Ramos (cell line): ENCODE measurements around the gene RNF213.

Experiments
- in situ Hi-C: fragments of 300-500 bp; cut with MboI; formaldehyde crosslinking; loops from one replicate; pipeline ENCODE4 v1.14.3; 2022; ENCODE audit warnings: low sequenced_read_pairs; ENCODE audit not compliant: unreplicated experiment

The RNF213 gene

DNA sequence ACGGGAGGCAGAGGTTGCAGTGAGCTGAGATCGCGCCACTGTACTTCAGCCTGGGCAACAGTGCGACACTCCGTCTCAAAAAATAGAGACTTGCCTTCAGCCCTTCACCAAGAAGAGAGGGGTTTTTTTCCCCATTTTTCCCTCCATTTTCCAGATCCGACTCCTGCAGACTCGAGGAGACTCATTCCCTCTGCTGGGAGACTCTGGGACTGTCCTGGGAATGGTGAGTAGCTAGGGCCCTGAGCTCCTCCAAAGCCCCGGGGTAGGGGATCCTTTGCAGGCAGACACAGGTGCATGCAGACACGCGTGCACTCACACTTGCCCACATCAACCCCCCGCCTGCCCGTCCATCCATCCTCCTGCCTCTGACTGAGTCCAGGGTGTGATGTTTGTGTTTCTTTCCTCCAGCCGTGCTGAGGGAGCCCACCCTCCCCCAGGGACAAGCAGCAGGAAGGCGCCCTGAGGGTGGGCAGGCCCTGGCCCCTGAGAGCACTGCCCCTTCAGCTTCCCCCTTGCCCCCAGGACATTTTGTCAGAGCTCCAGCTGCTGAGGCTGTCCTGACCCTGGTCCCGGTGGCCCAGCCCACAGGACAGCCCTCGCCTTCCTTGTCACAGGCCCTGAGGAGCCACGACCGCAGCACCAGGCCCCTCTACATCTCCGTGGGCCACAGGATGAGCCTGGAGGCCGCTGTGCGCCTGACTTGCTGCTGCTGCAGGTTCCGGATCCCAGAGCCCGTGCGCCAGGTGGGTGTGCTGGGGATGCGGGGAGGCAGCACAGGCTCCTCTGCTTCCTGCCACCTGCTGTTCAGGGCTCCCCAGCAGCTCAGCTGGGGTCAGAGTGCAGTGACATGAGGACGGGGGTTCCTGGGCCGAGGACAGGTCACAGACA, 164.5 kb downstream of the RNF213 start:
- in situ Hi-C loops = loop anchor here (5.0 to 10.0 kb wide), 3 partner anchors 152 to 557 kb away; no protein-coding TSS in a partner anchor

DNA sequence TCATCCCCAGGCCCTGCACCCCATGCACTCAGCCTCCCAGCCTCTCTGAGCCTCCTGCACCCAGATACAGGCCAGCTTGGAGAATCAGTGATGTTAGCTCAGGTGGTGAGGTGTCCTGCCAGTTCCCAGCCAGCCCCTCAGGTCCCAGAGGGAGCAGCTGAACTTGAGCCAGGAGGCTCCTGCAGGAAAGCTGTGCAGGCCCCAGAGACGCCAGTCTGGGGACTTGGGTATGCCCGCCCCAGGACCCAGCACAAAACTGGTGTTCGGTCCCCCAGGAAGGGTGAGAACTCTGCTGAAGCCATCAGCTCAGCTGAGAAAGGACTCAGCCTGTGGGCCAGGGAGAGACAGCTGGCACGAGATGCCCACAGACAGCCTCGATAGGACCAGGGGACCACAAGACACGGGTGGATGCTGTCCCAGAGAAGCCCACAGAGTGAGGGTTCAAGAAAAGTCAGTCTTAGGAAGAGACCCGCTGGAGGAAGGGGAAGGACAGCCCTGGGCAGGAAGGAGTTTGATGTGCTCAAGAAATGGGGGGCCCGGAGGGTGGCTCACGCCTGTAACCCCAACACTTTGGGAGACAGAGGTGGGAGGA, 165.3 kb downstream of the RNF213 start:
- in situ Hi-C loops = loop anchor here (5.0 to 10.0 kb wide), 3 partner anchors 151 to 556 kb away; no protein-coding TSS in a partner anchor

GRCh38 chr17:80426671-80427326, 166.1 kb downstream of the RNF213 start:
- in situ Hi-C loops = loop anchor here (5.0 to 10.0 kb wide), 3 partner anchors 151 to 556 kb away; no protein-coding TSS in a partner anchor

DNA sequence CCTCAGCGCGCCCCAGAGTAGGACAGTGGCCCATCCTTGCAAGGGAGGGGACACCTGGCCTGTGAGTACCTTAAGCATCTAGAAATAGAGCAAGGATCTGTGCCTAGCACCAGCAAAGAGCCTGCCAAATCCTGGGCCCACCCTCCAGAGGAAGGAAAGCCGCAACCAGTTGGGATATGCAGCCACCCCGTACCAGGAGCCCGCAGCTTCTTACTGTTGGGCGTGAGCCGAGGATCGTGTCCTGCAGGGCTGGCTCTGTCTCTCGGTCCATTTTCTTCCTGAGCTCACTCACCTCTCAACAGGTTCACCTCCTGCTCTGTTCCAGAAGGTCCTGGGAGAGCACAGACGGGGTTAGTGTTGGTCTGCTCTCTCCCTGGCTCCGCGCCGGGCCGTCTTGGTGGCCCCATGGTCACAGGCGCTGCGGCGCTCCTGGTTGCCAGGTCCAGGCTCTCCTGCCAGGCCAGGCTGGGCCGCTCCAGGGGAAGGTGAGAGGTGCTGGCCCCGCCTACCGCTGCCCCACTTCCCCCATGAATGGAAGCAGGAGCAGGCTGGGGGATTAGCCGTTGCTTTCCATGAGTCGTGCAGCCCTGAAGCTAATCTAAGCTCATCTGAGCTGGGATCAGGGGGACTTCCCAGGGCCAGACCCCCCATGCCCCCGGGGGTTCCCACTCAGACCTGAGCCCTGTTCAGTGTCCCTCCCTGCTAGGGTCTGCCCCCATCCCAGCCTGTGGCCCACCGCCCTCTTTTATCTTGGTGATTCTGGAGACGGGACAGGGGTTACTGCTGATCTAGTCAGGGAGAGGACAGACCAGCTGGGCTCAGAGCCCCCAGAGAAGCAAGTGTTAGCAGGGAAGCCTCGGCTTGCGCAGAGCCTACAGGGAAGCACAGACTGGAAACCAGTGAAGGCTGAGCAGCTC, 167.0 kb downstream of the RNF213 start:
- in situ Hi-C loops = loop anchor here (5.0 to 10.0 kb wide), 3 partner anchors 150 to 555 kb away; no protein-coding TSS in a partner anchor

GRCh38 chr17:80428363-80428762, 167.7 kb downstream of the RNF213 start:
- in situ Hi-C loops = loop anchor here (5.0 to 10.0 kb wide), 3 partner anchors 149 to 554 kb away; no protein-coding TSS in a partner anchor

GRCh38 chr17:80428796-80429195, 168.1 kb downstream of the RNF213 start:
- in situ Hi-C loops = loop anchor here (5.0 to 10.0 kb wide), 3 partner anchors 149 to 554 kb away; no protein-coding TSS in a partner anchor

DNA sequence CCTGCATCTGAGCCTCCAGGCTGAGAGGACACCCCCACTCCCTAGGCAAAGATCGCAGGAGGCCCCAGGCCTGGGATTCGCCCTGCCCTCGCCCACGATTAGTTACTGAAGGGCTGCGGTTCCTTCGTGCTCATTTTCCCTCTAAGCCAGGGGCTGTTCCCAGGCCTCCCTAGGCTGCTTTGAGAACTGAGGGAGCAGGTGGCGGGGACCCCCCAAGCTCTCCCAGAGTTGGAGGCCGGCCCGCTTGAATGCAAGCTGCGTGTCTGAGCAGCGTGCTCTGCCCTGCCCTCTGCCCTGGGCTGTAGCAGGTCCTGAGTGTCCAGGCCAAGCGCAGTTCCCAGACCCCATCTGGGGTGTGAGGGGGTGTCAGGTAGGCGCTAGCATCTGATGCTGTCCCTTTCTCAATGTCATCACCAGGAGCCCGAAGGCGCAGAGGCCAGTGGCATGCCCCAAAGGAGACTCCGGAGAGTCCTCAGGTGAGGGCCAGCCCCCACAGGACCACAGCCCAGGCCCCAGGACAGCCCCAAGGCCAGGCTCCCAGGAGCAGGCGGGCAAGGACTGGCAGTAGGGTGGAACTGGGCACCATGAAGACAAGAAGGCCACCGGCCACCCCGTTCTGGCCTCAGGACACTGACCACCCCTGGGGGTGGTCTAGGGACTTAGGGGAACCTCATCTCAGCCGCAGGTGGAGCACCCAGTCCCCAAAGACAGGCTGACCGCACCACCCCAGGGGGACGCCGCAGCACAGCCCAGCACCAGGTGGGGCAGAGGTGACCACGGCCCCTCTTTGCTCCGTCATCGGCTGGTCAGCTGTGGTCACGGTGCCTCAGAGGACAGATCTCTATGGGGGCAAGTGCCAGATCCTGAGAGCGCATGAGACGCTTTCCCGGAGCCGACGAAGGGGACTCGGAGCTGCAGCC, 169.0 kb downstream of the RNF213 start:
- in situ Hi-C loops = loop anchor here (5.0 to 10.0 kb wide), 3 partner anchors 148 to 553 kb away; no protein-coding TSS in a partner anchor

DNA sequence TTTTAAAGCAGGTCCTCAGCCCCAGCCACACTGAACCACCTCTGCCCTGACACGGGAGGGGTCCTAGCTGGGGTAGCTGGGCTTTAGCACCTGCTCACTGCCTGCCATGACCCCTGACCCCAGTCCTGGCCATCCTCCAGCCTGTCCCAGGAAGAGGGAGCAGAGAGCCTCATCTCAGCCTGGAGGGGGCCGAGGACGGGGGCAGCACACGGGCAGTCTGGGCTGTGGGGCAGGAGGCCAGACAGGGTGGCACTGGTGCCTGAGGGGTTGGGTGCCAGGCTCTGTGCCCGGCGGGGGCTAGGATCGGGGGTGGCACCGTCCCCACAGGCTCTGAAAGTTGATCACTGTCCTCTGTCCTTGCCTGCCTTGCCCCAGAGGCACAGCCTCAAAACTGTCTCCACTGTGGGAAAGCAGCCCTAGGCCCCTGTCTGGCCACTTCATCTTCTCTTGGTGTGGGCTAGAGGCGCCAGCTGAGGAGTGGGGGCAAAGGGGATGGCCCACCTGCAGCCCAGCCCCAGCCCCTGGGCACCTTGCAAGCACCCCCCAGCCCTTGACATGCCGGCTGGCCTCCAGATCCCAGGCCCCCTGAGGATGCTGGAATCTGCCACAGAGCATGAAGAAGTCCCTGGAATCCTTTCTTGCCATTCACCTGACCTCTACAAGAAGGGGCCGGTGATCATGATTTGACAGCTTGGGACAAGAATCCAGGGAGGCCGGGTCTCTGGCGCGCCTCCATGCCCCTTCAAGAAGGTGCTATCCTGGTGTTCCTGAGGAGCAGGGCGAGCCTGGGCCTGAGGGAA, 170.0 kb downstream of the RNF213 start:
- in situ Hi-C loops = no loop called here

DNA sequence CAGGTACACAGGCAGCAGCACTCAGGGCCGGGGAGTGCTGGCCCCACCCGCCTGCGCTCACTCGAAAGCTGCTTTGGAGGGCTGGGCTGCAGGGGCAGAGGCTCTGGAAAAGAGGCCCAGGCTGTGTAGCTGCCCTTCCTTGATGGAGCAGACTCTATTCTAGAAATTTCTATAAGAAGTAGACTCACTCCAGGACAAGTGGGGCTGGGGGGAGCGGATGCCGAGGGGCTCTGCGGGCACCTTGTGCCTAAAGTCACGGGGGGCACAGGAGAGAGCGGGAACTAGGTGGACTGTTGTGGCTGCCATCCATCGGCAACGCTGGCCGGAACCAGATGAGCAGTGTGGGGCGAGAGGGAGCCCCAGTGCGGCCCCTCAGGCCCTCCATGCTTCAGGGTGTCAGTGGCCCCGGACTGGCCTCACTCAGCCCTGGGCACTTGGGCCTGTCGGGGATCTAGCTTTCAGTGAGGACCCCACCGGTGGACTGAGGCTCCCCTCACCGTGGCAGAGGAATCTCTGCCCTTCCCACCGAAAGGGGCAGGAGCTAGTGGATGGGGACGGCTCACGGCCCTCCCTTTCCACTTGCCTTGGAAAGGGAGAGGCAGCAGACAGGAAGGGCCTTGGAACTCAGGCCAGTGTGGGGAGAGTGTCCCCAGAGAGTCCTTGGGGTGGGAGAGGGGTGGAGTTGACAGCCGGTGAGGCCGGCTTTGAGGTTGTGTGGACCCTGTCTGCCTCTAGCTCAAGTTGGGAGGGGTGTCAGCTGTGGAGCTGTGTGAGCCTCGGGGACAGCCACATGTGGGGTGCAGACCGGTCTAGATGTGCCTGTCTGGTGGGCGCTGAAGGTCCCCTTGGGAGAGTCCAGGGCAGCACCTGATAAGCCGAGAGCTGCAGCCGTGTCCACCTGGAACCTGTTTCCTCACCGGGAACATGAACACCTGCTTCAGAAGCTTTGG, 170.9 kb downstream of the RNF213 start:
- in situ Hi-C loops = no loop called here

DNA sequence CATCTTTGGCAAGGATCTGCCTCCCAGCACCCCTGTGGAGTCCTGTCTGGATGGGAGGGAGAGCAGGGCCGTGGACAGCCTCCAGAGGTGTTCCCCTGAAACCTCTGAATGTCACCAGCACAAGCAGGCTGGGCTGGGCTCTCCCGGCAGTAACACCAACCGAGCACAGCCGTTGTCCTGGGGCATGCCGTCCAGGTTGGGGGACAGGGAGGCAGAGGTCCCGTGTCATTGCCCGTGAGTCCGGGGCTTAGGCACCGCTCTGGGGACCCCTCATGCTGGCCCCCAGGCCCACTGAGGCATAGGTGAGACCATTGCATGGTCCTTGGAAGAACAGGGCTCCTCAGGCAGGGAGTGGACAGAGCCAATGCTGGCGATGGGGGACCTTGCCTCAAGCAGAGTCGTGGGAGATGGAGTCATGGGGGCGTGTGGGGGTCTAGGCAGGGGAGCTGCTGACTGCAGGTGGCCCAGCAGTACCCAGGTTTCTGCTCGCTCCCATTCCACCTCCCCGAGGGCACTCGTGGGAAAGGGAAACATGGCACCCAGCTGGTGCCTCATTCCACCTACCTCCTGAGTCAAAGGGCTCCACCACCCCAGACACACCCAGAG, 171.8 kb downstream of the RNF213 start:
- in situ Hi-C loops = no loop called here

- in situ Hi-C loops = no loop called here
These were observed 172.4 kb downstream of the RNF213 start for GRCh38 chr17:80432961-80433550.

DNA sequence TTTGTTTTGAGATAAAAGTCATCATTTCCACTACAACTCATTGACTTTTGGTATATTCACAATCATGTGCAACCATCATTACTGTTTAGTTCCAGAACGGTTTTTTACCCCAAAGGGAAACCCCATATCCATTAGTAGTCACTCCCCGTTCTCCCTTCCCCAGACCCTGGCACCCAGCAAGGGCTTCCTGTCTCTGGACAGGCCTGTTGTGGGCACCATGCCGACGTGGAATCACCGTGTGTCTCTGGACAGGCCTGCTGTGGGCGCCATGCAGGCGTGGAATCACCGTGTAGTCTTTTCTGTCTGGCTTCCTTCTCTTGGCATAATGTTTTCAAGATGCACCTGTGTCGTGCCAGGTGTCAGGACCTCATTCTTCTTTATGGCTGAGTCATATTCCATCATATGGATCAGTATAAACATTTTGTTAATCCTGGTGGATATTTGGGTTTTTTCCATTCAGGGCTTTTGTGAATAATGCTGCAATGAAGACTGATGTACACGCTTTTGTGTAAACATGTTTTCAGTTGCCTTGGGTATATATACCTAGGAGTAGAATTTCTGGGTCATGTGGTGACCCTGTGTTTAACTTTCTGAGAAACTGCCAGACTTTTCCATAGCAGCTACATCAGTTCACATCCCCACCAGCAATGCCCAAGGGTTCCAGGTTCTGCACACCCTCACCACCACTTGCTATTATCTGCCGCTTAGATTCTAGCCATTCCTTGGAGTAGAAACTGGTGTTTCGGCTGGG, 173.4 kb downstream of the RNF213 start:
- in situ Hi-C loops = no loop called here

- in situ Hi-C loops = no loop called here
These were observed 176.9 kb downstream of the RNF213 start for GRCh38 chr17:80437532-80437931.

GRCh38 chr17:80438806-80439205, 178.2 kb downstream of the RNF213 start:
- in situ Hi-C loops = no loop called here

GRCh38 chr17:80439499-80439898, 178.8 kb downstream of the RNF213 start:
- in situ Hi-C loops = no loop called here
